HG02938 (cell line): Measurements from ENCODE around the gene AKAP12.
"Not testable (repeated sequence)": the region's sequence is repeated elsewhere in the genome, so short reads cannot be mapped to it uniquely, and the experiment has no call there.

ENCODE experiments used
- ATAC-seq: cut with Tn5 transposase; IDR thresholded peaks from one replicate; pipeline ENCODE4 v1.9.1; 2021; ENCODE audit warnings: mild to moderate bottlenecking, moderate library complexity; ENCODE audit not compliant: unreplicated experiment

The AKAP12 gene

DNA sequence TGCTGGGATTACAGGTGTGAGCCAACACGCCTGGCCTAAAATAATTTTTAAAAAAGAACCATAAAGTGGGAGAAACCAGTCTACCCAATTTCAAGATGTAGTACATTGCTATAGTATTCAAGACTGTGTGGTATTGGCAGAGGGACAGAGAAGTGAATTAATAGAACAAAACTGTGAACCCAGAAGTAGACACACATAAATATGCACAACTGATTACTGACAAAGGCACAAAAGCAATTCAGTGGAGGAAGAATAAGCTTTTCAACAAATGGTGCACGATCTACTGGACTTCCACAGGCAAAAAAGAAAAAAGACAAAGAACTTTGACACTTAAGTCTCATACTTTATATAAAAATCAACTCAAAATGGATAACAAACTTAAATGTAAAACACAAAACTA lies 136.1 kb downstream of the AKAP12 start:
- ATAC-seq = no peak

DNA sequence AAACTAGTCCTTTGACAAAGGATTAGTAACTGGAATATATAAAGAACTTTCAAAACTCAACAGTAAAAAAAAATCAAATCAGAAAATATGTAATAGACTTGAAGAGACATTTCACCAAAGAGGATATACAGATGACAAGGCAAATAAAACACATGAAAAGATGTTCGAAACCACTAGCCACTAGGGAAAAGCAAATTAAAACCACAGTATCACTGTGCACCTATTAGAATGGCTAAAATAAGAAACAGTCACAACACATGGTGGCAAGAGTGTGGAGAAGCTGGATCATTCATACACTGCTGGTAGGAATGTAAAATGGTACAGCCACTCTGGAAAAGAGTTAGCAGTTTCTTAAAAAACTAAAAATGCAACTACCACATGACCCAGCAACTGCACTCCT lies 136.7 kb downstream of the AKAP12 start:
- ATAC-seq = no peak

DNA sequence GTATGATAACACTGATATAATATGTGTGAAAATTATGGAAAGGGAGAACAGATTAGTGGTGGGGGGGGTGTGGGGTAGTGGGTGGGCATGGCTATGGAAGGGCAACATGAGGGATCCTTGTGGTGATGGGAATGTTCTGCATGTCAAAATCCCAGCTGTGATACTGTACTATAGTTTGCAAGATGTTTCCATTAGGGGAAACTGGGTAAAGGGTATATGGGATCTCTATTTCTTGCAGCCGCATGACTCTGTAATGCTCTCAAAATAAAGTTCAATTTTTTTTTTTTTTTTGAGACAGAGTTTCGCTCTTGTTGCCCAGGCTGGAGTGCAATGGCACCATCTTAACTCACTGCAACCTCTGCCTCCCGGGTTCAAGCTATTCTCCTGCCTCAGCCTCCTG lies 137.3 kb downstream of the AKAP12 start:
- ATAC-seq = no peak

DNA sequence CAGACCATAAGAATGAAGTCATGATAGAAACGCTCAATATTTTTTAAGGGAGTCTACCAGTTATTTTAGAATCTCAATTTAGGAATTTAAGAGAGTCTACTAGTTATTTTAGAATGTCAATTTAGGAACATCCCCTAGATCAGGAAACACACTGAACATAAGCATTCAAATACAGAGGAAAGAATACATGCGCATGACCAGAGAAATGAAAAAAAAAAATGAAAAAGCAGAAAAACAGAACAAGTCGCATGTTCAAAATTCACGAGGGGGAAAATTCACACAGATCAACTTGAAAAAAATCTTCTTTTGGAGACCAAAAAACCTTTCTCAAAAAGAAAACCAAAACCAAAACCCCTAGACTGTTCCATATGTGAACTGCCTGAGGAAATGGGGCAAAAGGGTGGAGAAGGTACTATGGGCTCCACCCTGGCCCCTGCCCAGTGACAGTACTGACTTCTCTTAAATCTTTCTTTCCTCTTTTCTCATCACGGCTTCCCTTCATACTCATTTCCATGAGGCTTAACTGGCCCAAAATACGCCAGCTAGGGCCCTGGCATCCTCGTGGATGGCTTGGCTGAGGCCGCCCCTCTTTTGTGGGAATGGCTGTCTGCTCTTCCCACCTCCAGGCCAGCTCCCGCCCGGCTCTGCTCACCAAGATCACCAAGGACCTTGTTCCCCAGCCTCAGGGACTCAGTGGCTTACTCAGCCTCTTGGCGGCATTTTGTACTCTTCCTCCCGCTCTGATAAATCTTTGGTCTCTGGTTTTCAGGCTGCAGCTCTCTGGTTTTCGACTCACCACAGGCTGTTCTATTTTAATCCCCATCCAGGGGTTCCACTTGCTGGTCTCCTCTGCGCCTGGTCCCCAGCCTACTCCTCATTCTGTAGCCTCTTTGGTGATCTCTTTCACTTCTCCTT lies 140.4 kb downstream of the AKAP12 start:
- ATAC-seq = peak; percentile 60

DNA sequence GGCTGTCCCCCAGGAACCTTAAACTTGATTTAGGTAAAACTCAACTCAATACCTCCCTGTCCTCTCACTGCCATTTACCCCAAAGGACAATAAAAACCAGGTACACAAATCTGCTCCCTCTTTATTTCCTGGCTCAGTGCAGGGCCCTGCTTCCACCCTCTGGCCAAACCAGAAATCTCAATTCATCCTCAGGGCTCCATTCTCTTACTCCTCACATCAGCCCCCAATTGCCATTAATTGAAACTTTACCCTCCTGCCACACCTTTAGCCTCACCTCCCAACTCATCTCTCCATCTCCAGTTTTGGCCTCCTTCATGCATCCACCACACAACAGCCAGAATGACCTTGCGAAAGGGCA lies 141.1 kb downstream of the AKAP12 start:
- no peak for ATAC-seq

DNA sequence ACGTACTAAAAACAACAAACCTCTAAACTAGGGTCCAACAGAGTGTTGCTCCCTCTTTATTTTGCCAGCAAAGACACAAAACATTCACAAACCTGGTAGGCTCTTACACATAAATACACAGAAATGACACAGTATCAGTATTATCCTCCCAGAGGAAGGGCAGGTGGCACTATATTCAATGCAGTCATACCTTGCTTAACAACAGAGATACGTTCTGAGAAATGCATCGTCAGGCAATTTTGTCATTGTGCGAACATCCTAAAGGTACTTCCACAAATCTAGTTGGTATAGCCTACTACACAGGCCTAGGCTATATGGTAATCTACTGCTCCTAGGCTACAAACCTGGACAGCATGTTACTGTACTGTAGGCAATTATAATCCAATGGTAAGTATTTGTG lies 142.0 kb downstream of the AKAP12 start:
- ATAC-seq = no peak

DNA sequence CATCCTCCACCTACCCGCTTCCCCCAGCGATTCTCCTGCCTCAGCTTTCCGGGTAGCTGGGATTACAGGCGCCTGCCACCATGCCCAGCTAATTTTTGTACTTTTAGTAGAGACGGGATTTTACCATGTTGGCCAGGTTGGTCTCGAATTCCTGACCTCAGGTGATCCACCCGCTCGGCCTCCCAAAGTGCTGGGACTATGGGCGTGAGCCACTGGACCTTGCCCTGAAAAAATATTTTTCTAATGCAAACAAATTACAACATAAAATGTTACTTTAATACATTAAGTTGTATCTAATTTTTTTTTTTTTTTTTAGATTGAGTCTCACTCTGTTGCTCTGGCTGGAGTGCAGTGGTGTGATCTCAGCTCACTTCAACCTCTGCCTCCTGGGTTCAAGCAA lies 142.9 kb downstream of the AKAP12 start:
- not testable (repeated sequence) for ATAC-seq

DNA sequence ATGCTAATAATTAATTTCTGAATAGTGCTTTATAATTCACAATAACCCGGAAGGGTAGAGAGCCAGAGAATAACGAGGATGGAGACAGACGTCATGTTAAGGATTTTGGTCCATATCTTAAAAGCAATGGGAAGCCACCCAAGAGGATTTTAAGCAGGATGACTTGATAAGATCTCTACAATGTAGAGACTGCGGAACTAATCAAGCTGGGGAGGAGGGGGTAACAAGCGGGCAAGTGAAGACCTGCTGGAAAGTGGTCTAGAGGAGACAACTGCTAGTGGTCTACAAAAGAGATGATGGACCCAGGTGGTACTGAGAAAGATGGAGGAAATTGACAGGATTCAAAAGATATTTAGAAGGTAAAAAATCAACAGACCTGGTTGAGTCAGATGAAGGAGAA lies 144.4 kb downstream of the AKAP12 start:
- no peak for ATAC-seq

DNA sequence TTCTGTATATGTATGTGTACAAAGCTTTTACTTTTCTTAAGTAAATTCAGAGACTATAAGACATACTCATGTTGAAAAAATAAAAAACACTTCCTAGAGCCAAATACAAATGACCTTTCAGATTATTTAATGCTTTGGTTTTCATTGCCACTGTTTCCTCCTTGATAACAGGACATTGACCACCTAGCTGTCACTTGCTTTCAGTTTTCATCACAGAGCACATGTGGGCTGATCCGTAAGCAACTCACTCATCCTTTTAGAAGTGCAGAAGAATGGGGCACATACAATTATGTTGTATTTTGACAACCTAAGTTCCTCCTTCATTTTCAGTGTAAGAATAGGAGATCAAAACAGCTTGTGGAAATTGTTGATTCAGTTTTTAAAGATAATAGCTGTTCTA lies 145.4 kb downstream of the AKAP12 start:
- ATAC-seq = peak; percentile 25

DNA sequence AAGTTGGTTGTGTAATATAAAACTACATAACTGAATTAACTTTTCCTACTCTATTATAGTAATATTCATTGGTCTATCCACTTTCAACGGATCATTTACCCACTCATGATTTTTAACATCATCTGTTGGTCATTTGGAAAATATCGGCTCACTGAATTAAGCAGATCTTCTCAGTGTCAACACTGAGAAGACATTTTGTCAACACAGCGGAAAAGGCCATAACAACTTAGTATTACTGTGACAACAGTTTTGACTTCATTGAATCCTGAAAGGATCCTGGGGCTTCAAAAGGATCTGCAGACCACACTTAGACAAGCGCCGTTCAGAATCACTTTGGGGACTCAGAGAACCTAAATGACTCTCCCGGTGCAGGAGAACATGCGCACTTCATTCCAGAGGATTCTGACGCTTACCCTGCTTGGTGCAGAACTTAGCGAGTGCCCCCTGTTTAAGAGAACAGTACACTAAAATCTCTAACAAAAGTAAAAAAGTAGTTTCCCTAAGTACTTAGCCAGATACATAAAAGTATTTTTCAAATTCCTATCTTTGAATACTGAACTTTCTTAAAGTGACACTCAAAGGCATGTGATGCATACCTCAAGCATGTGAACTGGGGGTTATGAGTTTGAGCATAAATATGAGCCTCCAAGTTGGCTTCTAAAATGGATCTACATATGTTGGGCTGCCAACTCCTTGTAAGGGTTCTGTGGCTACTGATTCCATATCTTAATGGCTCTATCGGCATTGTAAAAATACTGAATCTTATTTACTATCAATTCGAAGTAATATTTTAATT lies 147.6 kb downstream of the AKAP12 start:
- ATAC-seq = no peak

DNA sequence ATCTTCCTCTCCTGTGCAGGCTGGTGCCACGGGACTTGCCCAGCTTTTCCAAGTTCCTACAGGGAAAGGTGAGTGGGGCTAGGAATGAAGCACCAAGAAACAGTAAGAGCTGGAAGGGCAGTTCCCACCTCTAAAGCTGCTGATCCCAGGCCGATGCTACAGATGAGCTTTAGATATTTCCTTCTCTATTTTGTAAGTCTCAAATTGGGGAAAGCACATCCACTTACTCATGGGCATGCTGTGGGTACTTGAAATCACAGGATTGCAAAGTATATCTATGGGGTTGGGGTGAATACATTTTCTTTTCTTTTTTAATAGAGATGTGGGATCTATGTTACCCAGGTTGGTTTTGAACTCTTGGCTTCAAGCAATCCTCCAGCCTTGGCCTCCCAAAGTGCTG lies 148.5 kb downstream of the AKAP12 start:
- no peak for ATAC-seq

DNA sequence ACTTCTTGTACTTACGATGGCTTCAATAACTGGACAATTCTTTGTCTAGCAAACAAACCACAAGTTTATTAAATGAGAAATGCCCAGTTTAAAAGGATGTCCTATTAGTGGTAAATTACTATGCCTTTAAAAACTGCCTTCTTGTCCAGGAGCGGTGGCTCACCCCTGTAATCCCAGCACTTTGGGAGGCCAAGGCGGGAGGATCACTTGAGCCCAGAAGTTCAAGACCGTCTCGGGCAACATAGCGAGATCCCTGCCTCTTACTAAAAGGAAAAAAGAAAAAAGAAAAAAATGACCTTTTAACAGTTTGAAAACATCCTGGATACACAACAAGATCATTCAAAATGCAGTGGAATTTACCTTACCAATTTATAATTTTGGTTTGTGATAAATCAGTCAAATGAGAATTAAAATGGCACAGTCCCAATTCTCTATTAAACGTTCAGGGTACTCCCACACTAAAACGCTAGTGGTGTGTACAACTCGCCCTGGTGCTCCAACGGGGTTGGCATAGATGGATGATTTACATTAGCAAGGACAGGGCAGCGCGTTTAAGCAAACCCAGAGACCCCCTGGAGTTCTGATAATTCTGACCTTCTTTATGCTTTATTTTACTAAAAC lies 149.3 kb downstream of the AKAP12 start:
- ATAC-seq = no peak

DNA sequence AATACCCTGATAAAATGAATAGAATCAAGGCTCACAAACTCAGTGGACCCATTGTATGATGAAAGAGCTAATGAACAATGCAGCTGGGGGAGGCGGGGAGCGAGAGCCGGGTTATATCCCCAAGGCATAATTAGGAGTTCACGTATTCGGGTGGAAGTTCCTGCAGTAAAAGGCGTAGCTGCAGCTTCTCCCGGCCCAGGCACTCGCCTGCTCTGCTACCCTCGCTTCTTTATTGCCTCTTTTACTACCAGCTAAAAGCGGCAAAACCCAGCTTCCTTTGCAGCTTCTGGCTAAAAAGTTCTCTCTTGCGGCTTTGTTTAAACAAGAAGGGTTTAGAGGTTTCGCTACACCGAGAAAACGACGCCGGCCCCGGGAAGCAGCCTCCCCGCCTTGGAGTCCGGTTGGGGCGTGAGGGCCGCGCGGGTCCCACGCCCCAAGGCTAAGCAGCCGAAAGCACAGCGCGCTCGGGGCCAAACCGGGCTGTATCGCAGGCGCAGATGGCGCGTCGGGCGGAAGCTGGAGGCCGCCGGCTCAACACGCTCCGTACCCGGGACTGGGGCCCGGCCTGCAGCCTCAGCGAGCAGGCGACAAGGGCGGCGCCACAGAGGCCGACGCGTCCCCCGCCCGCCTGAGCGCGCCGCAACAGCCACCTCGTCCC lies 150.0 kb downstream of the AKAP12 start:
- ATAC-seq = peak; percentile 45

DNA sequence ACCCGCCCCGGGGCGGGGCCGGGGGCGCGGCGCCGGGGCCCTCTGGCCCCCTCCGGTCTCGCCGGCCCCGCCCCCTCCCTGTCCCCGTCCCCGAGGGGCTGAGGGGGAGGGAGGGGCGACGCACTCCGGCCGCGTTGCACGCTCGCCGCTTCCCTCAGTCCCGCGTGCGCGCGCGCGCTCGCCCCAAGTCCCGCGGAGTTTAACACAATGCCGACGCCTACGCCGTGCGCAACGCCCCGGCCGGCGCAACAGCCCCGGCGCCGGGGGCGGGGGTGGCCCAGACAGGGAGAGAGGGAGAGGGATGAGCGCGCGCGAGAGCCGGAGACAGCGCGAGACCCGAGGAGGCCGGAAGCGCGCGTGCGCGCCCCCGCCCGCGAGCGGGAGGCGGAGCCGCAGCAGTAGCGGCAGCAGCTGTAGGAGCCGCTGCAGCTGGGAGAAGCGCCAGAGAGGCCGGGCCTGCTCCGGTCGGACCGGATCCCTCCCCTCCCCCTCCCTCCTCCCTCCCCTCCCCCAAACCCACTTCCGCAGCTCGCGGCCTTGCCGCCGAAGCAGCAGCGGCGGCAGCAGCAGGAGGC lies 150.6 kb downstream of the AKAP12 start:
- ATAC-seq = peak; percentile 77

DNA sequence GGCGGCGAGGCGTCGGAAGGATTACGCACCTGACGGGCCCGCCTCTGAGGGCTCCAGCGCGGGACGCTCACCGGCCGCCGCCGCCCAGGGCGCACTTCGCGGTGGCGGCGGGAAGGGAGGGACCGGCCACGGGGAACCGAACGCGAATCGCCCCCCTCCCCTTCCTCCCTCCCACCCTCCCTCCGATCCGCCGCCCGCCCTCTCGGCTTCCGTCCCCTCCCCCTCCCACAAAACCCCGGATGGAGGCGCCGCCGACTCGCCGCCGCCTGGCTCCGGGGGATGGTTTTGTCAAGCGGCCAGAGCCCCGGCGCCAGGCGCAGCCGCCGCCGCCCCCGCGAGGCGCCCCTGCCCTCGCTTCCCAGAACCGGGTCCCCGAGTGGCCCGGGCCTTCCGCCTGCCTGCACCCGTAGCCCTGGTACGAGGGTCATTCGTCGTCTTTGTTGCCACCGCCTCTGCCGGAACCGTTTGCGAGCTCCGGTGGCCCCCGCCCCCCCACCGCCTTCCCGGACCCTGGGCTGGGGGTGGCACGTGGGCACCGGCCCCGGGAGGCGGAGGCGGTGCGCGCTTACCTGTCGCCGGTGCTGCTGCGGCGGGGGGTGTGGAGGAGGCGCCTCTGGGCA lies 151.2 kb downstream of the AKAP12 start:
- peak; percentile 7 for ATAC-seq

DNA sequence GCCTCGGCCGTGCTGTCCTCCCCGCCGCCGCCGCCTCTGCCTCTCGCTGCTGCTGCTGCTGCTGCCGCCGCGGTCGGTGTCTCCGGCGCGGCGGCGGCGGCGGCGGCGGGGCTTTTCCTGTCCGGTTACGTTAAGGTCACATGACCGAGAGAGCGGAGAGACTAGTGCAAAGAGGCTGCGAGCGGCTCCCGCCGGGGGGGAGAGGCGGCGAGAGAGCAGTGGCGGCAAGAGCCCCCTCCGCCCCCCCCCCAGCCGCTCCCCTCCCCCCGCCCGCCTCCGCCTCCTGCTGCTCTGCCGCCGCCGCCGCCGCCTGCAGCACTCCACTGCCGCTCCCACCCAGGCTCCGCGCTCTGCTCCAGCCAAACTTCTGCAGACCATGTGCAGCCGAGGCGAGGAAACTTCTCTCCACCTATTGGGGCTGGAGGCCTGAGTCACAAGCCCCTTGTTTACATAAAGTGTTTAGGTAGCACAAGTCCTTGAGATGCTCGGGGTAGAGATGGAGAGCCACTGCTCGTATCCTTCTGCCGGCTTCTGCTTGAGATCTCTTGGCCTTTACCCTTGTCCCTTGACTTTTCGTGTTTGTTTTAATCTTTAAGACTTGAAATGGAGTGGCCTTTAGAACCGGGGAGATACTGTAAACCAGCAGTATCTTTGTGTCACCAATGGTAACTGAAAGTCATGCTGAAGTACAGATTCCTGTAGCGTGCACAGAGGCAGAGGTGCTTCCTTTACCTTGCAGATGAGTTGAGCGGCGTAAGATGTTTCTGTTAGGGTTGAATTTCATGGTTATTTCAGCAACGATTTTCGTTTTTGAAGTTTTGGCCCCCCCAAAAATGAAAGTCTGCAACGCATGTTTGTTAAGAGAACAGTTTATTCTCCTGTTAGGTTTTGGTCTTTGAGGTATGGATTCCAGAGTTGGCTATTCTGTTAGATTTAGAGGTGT lies 152.0 kb downstream of the AKAP12 start, which contains the start of gene ZBTB2:
TSS of gene ZBTB2 (minus strand) at position 89 of the 943 bp plus-strand sequence. CDS start 17,922 bp downstream, outside the sequence.
- peak; percentile 22 for ATAC-seq

DNA sequence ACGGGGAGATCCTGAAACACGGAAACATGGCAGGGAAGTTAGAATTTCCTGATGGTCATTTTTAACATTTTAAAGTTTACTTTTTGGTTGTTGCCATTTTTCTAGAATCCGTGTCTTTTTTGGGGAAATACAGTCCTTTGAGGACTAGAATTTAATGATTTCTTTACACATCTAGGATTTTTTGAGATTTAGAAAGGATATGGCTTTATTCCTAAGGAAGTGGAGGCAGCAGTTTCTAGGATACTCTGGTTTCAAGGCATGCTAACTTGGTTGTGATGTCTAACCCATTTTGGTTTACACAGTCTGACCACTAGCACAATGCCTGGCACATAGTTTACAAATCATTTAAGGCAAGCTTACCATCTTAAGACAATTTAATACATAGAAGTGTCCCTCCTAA lies 152.7 kb downstream of the AKAP12 start:
- ATAC-seq = no peak

DNA sequence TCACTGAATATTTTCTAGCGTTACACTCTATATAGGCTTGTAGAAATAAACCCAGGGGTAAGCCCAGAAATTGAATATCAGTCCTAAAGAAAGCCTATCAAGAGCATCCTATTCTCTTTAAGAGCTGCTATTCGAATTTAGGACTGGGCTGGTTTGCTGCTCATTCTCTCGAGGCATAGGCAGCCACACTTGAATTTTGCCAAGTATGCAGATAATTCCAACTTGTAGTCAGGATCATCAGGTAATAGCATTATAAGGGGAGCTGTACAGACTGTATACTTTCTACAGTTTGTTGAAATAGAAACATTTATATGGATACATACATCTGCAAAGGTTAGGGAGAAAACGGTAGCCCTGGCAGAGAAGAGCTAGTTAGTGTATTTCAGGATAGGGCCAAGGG lies 153.6 kb downstream of the AKAP12 start:
- ATAC-seq = no peak

DNA sequence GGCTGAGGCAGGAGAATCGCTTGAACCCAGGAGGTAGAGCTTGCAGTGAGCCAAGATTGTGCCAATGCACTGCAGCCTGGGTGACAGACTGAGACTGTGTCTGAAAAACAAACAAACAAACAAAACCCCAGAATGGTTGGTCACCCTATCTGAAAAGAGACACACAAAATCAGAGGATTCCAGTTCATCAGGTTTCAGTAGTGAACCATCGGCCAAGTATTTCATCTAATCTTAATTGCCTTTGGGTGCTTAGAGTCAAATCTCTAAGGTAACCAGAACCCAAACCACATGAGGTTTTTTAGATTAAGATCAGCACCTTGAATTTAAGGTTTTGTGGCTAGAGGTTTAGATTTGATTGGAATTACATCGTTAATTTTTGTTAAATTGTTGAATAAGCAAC lies 159.9 kb downstream of the AKAP12 start:
- ATAC-seq = no peak
